Mucosa of descending colon (tissue), 3 donors: ENCODE results near the gene HDC. TPM values are rescaled to one million over a fixed set of nuclear protein-coding genes. Genes with fewer than 3 reads are reported as not detected.

Experiments used
- ATAC-seq: fragments of 200-7000 bp; cut with Tn5 transposase; one replicate; pipeline ENCODE4 v1.9.1; 2020; ENCODE audit warnings: mild to moderate bottlenecking, moderate library complexity
- DNase-seq, 3 donors: peaks; one replicate each; pipeline ENCODE4 v3.0.0-alpha.2; 2020
- H3K36me3 ChIP-seq: fragments of 200-600 bp; one replicate; pipeline ENCODE4 v1.8.0; 2021; ENCODE audit warnings: low read depth, mild to moderate bottlenecking
- H3K4me1 ChIP-seq: fragments of 200-600 bp; one replicate; pipeline ENCODE4 v1.8.0; 2021; ENCODE audit warnings: low read depth, mild to moderate bottlenecking
- H3K4me3 ChIP-seq: fragments of 200-600 bp; one replicate; pipeline ENCODE4 v1.8.0; 2021; ENCODE audit warnings: mild to moderate bottlenecking
- H3K9me3 ChIP-seq: fragments of 200-600 bp; one replicate; pipeline ENCODE4 v1.8.0; 2021; ENCODE audit warnings: mild to moderate bottlenecking
- intact Hi-C, 2 donors: fragments of 100-400 bp; cut with DNase I in 1 of 2; cut with micrococcal nuclease in 1 of 2; formaldehyde crosslinking; loops; one replicate each; pipeline versions ENCODE4 v1.11.0 to v1.11.1; 2022; cut with DNase I, micrococcal nuclease
- total RNA-seq, 3 donors: library from RNA; stranded (reverse); fragmentation: NEBNext Ultra II Directional in 2 of 3; extraction: Animal tissue kit (Norgen Biotek cat#: 25700) in 2 of 3; gene quantifications; one replicate each; pipeline versions ENCODE4 v1.2.1 to v1.2.4, GENCODE V29; 2021 to 2023
- TF ChIP-seq, protein P1 (sequence below): fragments of 200-600 bp; IDR thresholded peaks from one replicate; pipeline ENCODE4 v1.8.0; 2022; ENCODE audit warnings: antibody characterized with exemption, mild to moderate bottlenecking
- donor health status: DM: no; HTN: no; CAD: no; lungs with moderate emphysema.
- donor health status: DM: no; HTN: no; CAD: no.
- donor health status: DM: no; HTN: yes; CAD: no.

The HDC gene
- total RNA-seq, 3 donors from 2014 or later = 0.52 to 5.0 (median 4.9) TPM

DNA sequence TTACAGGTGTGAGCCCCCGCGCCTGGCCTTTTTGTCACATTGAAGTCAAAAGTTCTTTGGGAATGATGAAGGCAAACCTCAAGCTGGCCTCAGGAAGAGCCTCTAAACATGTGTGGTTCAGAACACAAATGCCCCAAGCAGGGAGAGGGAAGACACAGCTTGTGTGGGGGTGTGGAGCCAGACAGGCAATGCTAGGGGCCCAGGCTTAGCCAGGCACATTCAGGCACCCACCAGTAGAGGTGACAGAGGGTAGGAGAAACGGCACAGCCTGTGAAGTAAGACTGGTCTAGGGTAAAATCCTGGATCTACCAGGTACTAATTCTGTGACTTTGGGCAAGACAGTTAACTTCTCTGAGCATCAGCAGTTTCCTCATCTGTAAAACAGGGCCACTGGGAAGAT is 3.5 kb downstream of the HDC start:
- ATAC-seq (no peak), DNase-seq (no peak)
- intact Hi-C loops = no loop called here
- Histone ChIP-seq H3K36me3 (no peaks in the 10 kb centered on the region), H3K4me1 (no peaks in the 10 kb centered on the region), H3K9me3 (no peaks in the 10 kb centered on the region), H3K4me3 (no peak overlapping the region)
- TF ChIP-seq, protein P1, sequence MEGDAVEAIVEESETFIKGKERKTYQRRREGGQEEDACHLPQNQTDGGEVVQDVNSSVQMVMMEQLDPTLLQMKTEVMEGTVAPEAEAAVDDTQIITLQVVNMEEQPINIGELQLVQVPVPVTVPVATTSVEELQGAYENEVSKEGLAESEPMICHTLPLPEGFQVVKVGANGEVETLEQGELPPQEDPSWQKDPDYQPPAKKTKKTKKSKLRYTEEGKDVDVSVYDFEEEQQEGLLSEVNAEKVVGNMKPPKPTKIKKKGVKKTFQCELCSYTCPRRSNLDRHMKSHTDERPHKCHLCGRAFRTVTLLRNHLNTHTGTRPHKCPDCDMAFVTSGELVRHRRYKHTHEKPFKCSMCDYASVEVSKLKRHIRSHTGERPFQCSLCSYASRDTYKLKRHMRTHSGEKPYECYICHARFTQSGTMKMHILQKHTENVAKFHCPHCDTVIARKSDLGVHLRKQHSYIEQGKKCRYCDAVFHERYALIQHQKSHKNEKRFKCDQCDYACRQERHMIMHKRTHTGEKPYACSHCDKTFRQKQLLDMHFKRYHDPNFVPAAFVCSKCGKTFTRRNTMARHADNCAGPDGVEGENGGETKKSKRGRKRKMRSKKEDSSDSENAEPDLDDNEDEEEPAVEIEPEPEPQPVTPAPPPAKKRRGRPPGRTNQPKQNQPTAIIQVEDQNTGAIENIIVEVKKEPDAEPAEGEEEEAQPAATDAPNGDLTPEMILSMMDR = no peak

DNA sequence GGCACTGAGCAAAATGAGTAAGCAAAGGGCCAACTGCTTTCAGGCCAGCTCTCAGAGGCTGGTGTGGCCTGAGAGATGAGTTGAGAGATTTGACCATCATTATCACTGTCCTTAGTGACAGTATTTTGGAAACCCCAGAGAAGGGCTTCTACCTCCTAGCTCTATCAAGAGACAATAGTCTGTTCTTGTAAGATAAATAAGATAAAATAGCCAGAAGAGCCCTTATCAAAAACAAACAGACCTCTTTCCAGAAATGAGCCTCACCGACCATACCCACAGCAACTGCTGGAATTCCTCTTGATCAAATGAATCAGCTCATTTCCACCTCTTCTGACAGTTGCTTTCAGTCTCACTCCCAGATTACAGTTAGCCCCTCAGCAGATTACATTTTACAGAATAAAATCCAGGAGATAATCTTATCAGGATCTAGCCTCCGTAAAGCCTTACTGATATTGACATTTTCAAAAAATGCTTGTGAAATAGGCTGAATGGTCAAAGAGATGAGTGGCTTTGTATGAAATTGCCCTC is 4.5 kb downstream of the HDC start:
- TF ChIP-seq, protein P1 = no peak
- Histone ChIP-seq H3K9me3 (no peaks in the 10 kb centered on the region), H3K4me1 (no peaks in the 10 kb centered on the region), H3K4me3 (no peak overlapping the region), H3K36me3 (no peaks in the 10 kb centered on the region)
- no peak for DNase-seq
- ATAC-seq = no peak
- intact Hi-C loops = no loop called here

DNA sequence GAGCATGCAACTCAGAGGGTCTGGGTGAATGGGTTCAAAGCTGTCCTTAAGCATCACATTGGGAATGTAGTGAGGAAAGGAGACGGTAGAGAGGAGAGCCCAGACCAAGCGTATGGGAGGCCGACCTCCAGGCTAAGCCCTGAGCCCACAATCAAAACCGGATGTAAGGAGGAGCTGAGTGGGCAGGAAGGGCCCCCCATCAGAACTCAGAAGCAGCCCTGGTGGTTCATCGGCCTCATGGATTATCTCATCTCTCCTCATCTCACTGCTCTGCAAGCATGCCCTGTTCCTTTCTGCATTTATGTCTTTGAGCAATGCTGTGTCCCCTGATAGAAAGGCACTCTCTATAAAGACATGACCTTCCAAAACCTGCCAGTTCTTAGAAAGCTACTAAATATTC is 6.2 kb downstream of the HDC start:
- DNase-seq = no peak
- H3K36me3 ChIP-seq = no peaks in the 10 kb centered on the region
- no peaks in the 10 kb centered on the region for H3K9me3 ChIP-seq
- ATAC-seq = no peak
- TF ChIP-seq, protein P1 = no peak
- intact Hi-C loops = no loop called here
- no peaks in the 10 kb centered on the region for H3K4me1 ChIP-seq
- no peak overlapping the region for H3K4me3 ChIP-seq

DNA sequence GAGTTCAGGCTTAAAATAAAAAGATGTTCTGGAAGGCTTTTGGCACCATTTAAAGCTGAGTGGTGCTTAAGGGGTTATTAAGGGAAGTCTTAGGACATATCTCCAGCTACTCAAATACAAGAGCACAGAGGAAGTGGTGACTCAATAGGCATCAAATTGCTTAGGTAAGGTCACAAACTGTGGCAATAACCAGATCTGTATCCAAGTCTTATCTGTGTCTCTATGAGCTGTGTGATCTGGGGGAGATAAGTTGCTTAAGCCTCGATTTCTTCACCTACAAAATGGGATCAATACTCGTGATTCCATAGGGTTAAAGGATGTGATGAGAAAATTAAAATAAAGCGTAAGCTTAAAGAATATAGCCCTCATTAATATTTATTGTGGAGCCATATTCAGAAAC is 7.6 kb downstream of the HDC start:
- no peaks in the 10 kb centered on the region for H3K36me3 ChIP-seq

DNA sequence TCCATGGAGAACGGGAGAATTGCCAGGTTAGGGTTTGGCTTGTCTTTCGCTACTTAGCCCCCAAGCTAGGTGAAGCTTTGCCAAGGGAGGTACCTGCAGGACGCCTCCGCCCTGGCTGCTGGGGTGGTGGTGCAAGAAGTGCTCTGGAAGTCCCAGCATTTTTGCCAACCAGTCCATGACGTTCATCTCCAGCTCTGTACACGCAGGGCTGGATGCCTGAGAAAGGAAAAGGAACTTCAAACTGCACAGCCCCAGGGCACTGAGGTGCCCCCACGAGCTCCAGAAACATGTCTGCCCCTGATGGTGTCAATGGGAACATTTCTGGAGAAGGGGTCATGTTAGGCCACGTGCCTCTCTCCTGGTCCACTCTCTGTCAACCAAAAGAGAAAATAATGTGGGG is 8.2 kb downstream of the HDC start:
- no peaks in the 10 kb centered on the region for H3K9me3 ChIP-seq
- ATAC-seq = no peak
- intact Hi-C loops = no loop called here
- H3K4me1 ChIP-seq = no peaks in the 10 kb centered on the region
- DNase-seq = no peak
- H3K4me3 ChIP-seq = no peak overlapping the region
- TF ChIP-seq, protein P1 = no peak
- H3K36me3 ChIP-seq = no peaks in the 10 kb centered on the region

More for the DNA sequence above, 7.6 kb downstream of the HDC start:
- TF ChIP-seq, protein P1 = no peak
- ATAC-seq (no peak), DNase-seq (no peak)
- intact Hi-C loops = no loop called here
- H3K9me3 ChIP-seq = no peaks in the 10 kb centered on the region
- no peaks in the 10 kb centered on the region for H3K4me1 ChIP-seq
- H3K4me3 ChIP-seq = no peak overlapping the region
